Pancreas (tissue), 10 donors: ENCODE data around the gene KRT27. TPM values are rescaled to one million over a fixed set of nuclear protein-coding genes. Genes with fewer than 3 reads are reported as not detected.
"Not testable (repeated sequence)": the region's sequence is repeated elsewhere in the genome, so short reads cannot be mapped to it uniquely, and the experiment has no call there.

Source experiments
- ATAC-seq, 4 donors: fragments of 200-7000 bp; cut with Tn5 transposase; one replicate each; pipeline versions ENCODE4 v1.8.0 to v1.9.1; 2020; ENCODE audit warnings: mild to moderate bottlenecking in 4 of 4, moderate library complexity in 4 of 4
- DNase-seq, 6 donors: peaks; one replicate each; pipeline ENCODE4 v3.0.0-alpha.2; 2020
- FAIRE-seq: peaks from 2 replicates; lab custom pipeline; 2012; peaks lifted over from hg19 to GRCh38; lab: Jason Lieb, UNC
- H3K27ac ChIP-seq, 4 donors: fragments of 200-600 bp; sonication (generic); 1 replicate in 3 of 4; 2 replicates in 1 of 4; pipeline versions ENCODE4 v1.5.0 to v1.8.0; 2020
- H3K27me3 ChIP-seq, 4 donors: fragments of 200-600 bp; one replicate each; pipeline ENCODE4 v1.8.0; 2021
- H3K36me3 ChIP-seq, 3 donors: fragments of 200-600 bp; sonication (generic) in 1 of 3; one replicate each; pipeline versions ENCODE4 v1.5.0 to v1.8.0; 2020 to 2021
- H3K4me1 ChIP-seq, 3 donors: fragments of 200-600 bp; one replicate each; pipeline ENCODE4 v1.8.0; 2021
- H3K4me3 ChIP-seq, 4 donors: fragments of 200-600 bp; sonication (generic) in 2 of 4; one replicate each; pipeline versions ENCODE4 v1.5.0 to v1.8.0; 2020 to 2021
- H3K9me3 ChIP-seq, 4 donors: fragments of 200-600 bp; one replicate each; pipeline ENCODE4 v1.8.0; 2021
- WGBS, 2 donors: extraction: QIAGEN DNeasy Blood & Tissue Kit; methylation state at CpG; one replicate each; pipeline ENCODE4 v1.1.7; 2013; 5-methylcytosine and 5-hydroxymethylcytosine counted together
- intact Hi-C, 3 donors: fragments of 100-400 bp; cut with DNase I; formaldehyde crosslinking; loops; one replicate each; pipeline versions ENCODE4 v1.11.1 to v1.14.2; 2022
- polyA plus RNA-seq, 2 donors: library from polyadenylated mRNA; stranded (reverse); fragments of 200-250 nt; gene quantifications; one replicate each; pipeline ENCODE4 v1.2.3, GENCODE V29; 2013
- total RNA-seq, 6 donors: library from RNA; stranded (reverse); fragmentation: NEBNext Ultra II Directional in 4 of 6; extraction: Animal tissue kit (Norgen Biotek cat#: 25700) in 4 of 6; gene quantifications; one replicate each; pipeline versions ENCODE4 v1.2.1 to v1.2.4, GENCODE V29; 2021 to 2023
- TF ChIP-seq, protein P1 (sequence below), 4 donors: fragments of 200-600 bp; sonication (generic) in 3 of 4; IDR thresholded peaks; one replicate each; pipeline versions ENCODE4 v1.5.0 to v1.8.0; 2021; ENCODE audit warnings: antibody characterized with exemption in 4 of 4
- donor health status: healthy with polysubstance abuse.
- donor health status: DM: no; HTN: no; CAD: no; lungs with moderate emphysema.
- donor health status: DM: no; HTN: no; CAD: no.
- donor health status: control.
- donor health status: control.
- donor health status: Bipolar disorder and iron deficiency.
- donor health status: DM: yes; HTN: yes; CAD: no.
- donor health status: DM: no; HTN: no; CAD: no.
- donor health status: DM: no; HTN: no; CAD: no.
- donor health status: DM: yes; HTN: yes; CAD: no.

Gene KRT27
- total and polyA plus RNA-seq, 8 donors, result not detected

DNA sequence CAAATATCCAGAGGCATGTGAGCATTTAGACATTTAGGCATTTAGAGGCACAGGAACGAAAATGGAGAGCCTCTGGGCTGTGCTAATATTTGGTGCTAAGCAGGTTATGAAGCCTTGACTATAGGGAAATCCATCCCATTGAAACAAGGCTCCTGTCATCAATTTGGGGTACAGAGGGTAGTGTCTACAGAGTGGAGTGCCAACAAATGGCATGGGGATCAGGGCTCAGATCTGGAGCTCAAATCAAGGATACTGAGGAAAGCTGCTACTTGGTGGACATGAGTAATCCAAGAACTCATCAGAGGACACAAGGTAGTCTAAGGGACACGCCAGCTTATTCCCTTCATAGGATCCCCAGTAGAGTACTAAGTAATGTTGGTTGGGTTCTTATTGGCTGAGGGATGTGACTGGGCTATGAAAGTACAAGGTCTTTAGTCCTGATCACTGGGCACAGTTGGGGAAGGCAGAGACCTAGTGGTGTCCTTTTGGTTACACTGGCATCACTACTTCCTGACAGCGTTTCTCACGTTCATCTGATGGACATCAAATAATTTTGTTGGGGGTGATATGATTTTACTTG, 34.8 kb upstream of the KRT27 start:
- no peak overlapping the region for H3K27ac ChIP-seq
- peaks cover 0 to 13% (median 0%) of the 10 kb centered on the region in 4 donors for H3K27me3 ChIP-seq
- TF ChIP-seq, protein P1, sequence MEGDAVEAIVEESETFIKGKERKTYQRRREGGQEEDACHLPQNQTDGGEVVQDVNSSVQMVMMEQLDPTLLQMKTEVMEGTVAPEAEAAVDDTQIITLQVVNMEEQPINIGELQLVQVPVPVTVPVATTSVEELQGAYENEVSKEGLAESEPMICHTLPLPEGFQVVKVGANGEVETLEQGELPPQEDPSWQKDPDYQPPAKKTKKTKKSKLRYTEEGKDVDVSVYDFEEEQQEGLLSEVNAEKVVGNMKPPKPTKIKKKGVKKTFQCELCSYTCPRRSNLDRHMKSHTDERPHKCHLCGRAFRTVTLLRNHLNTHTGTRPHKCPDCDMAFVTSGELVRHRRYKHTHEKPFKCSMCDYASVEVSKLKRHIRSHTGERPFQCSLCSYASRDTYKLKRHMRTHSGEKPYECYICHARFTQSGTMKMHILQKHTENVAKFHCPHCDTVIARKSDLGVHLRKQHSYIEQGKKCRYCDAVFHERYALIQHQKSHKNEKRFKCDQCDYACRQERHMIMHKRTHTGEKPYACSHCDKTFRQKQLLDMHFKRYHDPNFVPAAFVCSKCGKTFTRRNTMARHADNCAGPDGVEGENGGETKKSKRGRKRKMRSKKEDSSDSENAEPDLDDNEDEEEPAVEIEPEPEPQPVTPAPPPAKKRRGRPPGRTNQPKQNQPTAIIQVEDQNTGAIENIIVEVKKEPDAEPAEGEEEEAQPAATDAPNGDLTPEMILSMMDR (IDR thresholded peaks at IDR 0.05), result no peak
- H3K4me1 ChIP-seq, result peaks cover 0 to 18% (median 8%) of the 10 kb centered on the region in 3 donors
- FAIRE-seq (no peak), ATAC-seq (no peak), DNase-seq (no peak)
- H3K4me3 ChIP-seq, result no peak overlapping the region
- intact Hi-C loops, result no loop called here
- H3K36me3 ChIP-seq, result no peaks in the 10 kb centered on the region
- no peaks in the 10 kb centered on the region for H3K9me3 ChIP-seq
- WGBS, 2 donors, result 97% methylated on average over 4 of the region's 4 CpGs

GRCh38 chr17:40816569-40816968, 34.2 kb upstream of the KRT27 start:
- no peak for ATAC-seq
- intact Hi-C loops, result no loop called here
- peaks cover 0 to 18% (median 8%) of the 10 kb centered on the region in 3 donors for H3K4me1 ChIP-seq
- no peak overlapping the region for H3K27ac ChIP-seq
- no peak for DNase-seq
- H3K9me3 ChIP-seq, result no peaks in the 10 kb centered on the region
- TF ChIP-seq, protein P1 (IDR thresholded peaks at IDR 0.05), result no peak
- peaks cover 0 to 19% (median 1%) of the 10 kb centered on the region in 4 donors for H3K27me3 ChIP-seq
- H3K36me3 ChIP-seq, result no peaks in the 10 kb centered on the region
- no peak for FAIRE-seq
- no peak overlapping the region for H3K4me3 ChIP-seq
- 86% methylated on average over 3 of the region's 3 CpGs for WGBS, 2 donors

DNA sequence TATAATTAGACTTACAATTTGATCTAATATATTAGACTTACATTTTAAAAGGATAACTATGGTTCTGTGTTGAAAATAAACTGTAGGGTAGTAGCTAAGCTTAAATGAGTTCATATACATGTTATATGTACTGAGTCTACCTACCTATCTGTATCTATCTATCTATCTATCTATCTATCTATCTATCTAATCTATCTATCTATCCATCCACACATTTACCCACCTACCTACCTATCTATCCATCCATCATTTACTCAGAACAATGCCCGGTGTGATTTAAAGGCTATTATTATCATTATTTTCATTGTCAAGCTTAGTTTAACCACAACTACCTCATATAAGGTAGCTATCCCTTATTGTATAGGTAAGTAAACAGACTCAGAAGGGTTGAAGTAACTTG, 33.0 kb upstream of the KRT27 start:
- TF ChIP-seq, protein P1 (IDR thresholded peaks at IDR 0.05), result no peak
- H3K27ac ChIP-seq, result no peak overlapping the region
- intact Hi-C loops, result no loop called here
- H3K9me3 ChIP-seq, result no peaks in the 10 kb centered on the region
- ATAC-seq (no peak), DNase-seq (no peak), FAIRE-seq (no peak)
- no peaks in the 10 kb centered on the region for H3K36me3 ChIP-seq
- H3K27me3 ChIP-seq, result peaks cover 0 to 20% (median 1%) of the 10 kb centered on the region in 4 donors
- WGBS, 2 donors, result 83 to 88% methylated on average over 1 of the region's 1 CpG
- no peak overlapping the region for H3K4me3 ChIP-seq
- peaks cover 0 to 15% (median 8%) of the 10 kb centered on the region in 3 donors for H3K4me1 ChIP-seq

DNA sequence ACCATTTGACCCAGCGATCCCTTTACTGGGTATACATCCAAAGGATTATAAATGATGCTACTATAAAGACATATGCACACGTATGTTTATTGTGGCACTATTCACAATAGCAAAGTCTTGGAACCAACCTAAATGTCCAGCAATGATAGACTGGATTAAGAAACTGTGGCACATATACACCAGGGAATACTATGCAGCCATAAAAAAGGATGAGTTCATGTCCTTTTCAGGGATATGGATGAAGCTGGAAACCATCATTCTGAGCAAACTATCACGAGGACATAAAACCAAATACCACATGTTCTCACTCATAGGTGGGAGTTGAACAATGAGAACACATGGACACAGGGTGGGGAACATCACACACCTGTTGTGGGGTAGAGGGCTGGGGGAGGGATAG, 32.3 kb upstream of the KRT27 start:
- Histone ChIP-seq H3K27me3 (peaks cover 0 to 20% (median 1%) of the 10 kb centered on the region in 4 donors), H3K4me1 (peaks cover 0 to 10% (median 8%) of the 10 kb centered on the region in 3 donors)
- DNase-seq, H3K27ac ChIP-seq, H3K9me3 ChIP-seq, H3K4me3 ChIP-seq, H3K36me3 ChIP-seq, FAIRE-seq, ATAC-seq, intact Hi-C loops: not testable (repeated sequence)
- 81 to 88% methylated on average over 3 of the region's 3 CpGs for WGBS, 2 donors

DNA sequence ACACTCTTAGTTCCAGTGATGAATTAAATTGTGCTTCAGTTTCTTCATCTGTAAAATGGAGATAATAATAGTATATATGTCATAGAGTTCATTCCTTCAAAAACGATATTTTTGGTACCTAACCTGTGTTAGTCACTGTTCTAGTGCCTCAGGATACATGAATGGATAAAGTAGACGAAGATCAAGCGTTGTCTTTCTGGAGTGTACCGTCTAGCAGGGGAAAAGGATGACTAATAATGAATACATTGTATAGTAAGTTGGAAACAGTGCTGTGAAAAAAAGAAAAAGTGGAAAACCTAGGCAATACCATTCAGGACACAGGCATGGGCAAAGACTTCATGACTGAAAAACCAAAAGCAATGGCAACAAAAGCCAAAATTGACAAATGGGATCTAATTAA, 31.5 kb upstream of the KRT27 start:
- TF ChIP-seq, protein P1 (IDR thresholded peaks at IDR 0.05), result no peak
- intact Hi-C loops, result no loop called here
- FAIRE-seq (no peak), ATAC-seq (no peak), DNase-seq (no peak)
- Histone ChIP-seq H3K27me3 (peaks cover 0 to 20% (median 1%) of the 10 kb centered on the region in 4 donors), H3K9me3 (no peaks in the 10 kb centered on the region), H3K27ac (no peak overlapping the region), H3K36me3 (no peaks in the 10 kb centered on the region), H3K4me1 (peaks cover 0 to 9% (median 8%) of the 10 kb centered on the region in 3 donors), H3K4me3 (no peak overlapping the region)
- WGBS, 2 donors, result 58 to 67% methylated on average over 4 of the region's 4 CpGs
